PC-3 (cell line): Measurements from ENCODE around the gene KIDINS220.

ENCODE experiments used
- CTCF ChIP-seq: fragments of 300-600 bp; sonication (generic); conservative IDR thresholded peaks from 2 replicates; pipeline ENCODE4 v1.5.1; 2017; ENCODE audit warnings: antibody characterized with exemption, low read depth, mild to moderate bottlenecking, low read length
- EZH2 ChIP-seq: fragments of 300-600 bp; sonication (generic); IDR thresholded peaks from one replicate; pipeline ENCODE4 v1.6.1; 2017; ENCODE audit warnings: antibody characterized with exemption, mild to moderate bottlenecking, low read length; ENCODE audit not compliant: unreplicated experiment

GRCh38 chr2:8800821-8801220 lies 36.6 kb downstream of the KIDINS220 start:
- TF ChIP-seq CTCF (no peak), EZH2 (no peak)
